GM13977 (cell line): ENCODE data around the gene KCTD5.

ENCODE experiments used
- DNase-seq: peaks from one replicate; pipeline ENCODE4 v3.0.0; 2012; ENCODE audit warnings: low spot score
- in situ Hi-C: fragments of 300-500 bp; cut with MboI; formaldehyde crosslinking; loops from one replicate; pipeline ENCODE4 v1.12.0; 2022; ENCODE audit warnings: low sequenced_read_pairs, low pct_unique_long_range_greater_than_20kb, mixed read lengths, inconsistent platforms; ENCODE audit not compliant: unreplicated experiment
- TF ChIP-seq, protein P1 (sequence below): IDR thresholded peaks from 2 replicates; pipeline ENCODE4 v1.5.1; 2012; ENCODE audit warnings: mild to moderate bottlenecking, control low read depth; ENCODE audit not compliant: insufficient read depth; ENCODE audit errors: extremely low read depth, missing control alignments

Gene KCTD5

DNA sequence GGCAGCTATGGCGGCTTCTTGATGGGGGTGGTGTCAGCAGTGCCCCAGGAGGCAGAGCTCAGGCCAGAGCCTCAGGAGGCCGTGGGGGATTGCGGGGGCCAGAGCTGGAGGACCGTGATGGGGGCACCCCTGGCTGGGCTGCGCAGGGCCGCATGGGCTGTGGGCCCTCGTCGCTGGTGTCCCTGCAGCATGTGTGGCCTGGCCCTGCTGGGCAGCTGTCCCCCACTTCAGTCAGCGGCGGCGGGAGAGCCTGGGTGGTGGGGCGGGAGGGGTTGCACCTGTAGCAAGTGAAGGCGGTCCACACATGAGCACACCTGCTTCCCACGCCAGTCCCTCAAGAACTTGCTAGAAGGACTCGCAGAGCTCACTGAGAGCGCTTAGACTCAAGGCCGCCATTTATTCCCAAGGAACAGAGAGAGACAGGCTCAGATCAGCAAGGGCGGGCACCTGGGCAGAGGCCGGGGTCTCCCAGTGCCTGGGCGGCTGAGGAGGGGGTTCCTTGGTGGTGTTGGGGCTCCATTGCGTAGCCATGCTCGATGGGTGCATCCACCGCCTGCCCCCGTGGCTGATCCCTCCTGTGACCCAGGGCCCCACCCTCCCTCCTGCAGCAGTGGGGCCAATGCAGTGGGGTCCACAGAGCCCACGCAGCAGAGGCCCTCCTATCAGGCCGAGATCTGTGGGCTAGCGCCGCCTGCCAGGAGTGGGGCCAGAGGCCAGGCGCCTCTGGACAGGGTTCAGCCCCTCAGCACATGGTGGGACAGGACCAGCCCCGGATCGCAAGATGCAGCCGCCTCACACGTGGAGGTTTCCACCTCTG, 22.1 kb downstream of the KCTD5 start:
- TF ChIP-seq, protein P1, sequence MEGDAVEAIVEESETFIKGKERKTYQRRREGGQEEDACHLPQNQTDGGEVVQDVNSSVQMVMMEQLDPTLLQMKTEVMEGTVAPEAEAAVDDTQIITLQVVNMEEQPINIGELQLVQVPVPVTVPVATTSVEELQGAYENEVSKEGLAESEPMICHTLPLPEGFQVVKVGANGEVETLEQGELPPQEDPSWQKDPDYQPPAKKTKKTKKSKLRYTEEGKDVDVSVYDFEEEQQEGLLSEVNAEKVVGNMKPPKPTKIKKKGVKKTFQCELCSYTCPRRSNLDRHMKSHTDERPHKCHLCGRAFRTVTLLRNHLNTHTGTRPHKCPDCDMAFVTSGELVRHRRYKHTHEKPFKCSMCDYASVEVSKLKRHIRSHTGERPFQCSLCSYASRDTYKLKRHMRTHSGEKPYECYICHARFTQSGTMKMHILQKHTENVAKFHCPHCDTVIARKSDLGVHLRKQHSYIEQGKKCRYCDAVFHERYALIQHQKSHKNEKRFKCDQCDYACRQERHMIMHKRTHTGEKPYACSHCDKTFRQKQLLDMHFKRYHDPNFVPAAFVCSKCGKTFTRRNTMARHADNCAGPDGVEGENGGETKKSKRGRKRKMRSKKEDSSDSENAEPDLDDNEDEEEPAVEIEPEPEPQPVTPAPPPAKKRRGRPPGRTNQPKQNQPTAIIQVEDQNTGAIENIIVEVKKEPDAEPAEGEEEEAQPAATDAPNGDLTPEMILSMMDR = no peak
- in situ Hi-C loops = no loop called here
- no peak for DNase-seq

DNA sequence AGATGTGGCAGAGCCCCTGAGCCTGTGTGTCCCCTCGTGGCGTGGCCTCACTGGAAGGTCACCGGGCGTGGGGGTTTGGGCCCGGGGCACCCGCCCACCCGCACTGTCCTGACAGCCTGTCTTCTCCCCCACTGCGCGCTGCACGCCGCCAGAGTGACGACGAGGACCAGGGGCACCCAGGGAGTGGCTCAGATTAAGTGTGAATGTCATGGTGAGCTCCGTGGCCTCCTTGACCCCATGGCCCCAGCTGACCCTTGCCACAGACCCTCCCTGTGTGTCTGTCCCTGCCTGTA, 22.6 kb downstream of the KCTD5 start:
- in situ Hi-C loops = no loop called here
- TF ChIP-seq, protein P1 = no peak
- no peak for DNase-seq

DNA sequence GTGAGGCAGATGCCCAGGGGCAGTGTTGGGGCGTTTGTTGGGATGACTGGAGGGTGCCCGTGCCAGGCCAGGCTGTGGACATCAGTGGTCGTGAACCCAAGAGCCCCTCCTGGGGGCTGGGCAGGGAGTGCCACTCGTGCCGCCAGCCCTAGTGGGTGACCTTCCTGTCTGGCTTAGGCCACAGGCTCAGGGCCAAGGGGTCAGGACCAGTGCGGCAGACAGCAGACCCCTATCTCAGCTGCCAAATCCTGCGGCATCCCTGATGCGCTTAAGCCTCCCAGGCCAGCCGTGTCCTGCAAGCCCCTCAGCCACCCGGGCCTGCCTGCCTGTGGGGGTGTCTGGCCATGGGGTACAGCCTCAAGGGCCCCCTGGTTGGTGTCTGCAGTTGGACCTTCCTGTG, 23.0 kb downstream of the KCTD5 start:
- no peak for DNase-seq
- TF ChIP-seq, protein P1 = no peak
- in situ Hi-C loops = no loop called here

DNA sequence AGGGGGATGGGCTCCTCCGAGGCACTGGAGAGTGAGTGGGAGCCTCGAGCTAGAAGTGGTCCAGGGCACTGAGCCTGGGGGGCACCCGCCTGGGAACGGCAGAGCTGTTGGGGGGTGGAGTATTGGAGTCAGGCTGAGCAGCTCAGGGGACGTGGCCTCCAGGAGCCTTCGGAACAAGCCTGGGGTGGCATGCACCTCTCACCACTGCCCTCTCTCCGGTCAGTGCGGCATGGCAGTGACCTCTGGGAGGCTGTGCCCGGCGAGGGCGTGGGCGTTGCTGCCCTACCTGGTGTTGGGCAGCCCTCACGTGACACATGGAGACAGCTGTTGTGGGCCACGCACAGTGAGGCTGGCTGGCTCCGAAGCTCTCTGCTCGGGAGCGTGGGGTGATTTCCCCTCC, 23.8 kb downstream of the KCTD5 start:
- in situ Hi-C loops = no loop called here
- TF ChIP-seq, protein P1 = no peak
- DNase-seq = no peak

DNA sequence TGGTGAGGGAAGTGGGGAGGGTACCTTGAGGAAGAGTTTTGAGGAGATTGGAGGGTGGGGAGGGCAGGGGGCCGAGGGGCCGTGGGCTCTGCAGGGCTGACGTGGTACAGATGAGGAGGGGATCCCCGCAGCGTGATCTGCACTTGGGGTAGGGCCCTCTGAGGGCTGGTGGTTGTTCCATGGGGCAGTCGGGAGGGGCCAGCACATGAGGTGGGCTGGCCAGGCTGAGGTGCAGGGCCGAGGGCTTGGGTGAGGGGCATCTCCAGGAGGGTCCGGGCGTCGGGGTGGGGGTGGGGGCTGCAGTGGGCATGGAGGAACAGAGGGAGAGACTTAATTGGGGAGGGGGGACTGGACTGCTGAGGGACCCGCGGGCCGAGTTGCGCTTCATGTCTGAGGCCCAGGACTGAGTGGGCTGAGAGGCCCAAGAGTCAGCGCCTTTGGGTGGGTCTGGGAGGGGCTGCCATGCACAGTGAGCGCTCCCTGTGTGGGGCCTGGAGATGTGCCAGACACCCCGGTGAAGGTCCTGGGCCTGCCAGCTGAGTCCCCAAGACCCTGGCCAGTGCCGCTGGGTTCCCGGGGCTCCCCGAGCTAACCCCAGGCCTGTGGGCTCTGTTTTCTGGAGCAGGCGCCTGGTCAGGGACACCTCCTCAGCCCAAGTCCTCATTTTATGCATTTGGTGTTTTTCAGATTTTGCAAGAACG, 24.4 kb downstream of the KCTD5 start:
- in situ Hi-C loops = no loop called here
- TF ChIP-seq, protein P1 = no peak
- no peak for DNase-seq

DNA sequence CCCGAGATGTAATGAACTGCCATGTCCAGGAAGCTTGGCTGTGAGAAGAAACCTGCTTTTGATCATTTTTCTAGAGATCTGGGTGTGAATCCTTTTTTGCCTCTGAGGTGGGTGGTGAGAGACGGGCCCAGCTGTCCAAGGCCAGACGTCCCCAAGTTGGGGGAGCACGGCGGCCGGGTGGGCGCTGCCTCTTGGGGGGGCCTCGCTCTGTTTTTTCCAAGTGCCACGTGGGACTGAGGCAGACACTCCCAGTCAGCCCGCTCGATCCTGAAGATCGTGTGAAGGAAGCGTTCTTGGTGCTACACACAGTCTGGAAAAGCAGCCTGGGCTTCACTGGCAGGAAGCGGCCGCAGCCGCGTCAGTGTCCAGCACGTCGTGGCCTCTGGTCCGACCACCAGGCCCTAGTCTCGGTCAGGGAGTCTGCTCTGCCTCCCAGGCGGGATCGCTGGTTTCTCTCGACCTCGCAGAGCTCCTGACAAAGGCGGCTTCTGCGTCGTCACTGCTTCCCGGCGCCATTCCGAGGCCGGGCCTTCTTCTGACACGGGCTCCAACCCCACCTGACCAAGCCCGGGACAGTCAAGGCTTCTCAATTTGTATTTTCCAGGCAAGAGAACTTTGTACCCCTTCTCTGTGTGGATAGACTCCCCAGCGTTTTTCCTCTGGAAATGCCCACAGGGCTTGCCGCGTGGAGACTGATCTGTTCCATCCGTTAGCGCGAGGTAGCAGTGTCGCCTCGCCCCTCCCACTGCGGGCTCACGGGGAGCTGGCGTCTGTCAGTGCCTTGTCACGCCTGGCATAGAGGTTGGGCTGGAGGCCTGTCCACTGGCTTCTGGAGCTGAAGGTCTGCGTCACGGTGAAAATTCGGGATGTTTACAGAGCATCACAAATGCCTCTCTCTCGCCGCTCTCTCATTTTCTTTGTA, 25.3 kb downstream of the KCTD5 start:
- DNase-seq = no peak
- in situ Hi-C loops = no loop called here
- TF ChIP-seq, protein P1 = no peak
